Measurements from ENCODE around the gene TUFT1.

Gene TUFT1

GRCh38 chr1:151574575-151575529 is 34.7 kb downstream of the TUFT1 start:
- H3K27ac ChIP-seq: no peak overlapping the region
- no peak overlapping the region for H3K4me3 ChIP-seq
- no peak for DNase-seq (ENCODE audit: low spot score)
- no peak for TF ChIP-seq CTCF (IDR thresholded peaks at IDR 0.05)

GRCh38 chr1:151577173-151577572 is 37.1 kb downstream of the TUFT1 start:
- Histone ChIP-seq H3K4me3 (no peak overlapping the region), H3K27ac (no peak overlapping the region)
- DNase-seq (ENCODE audit: low spot score): no peak
- no peak for TF ChIP-seq CTCF (IDR thresholded peaks at IDR 0.05)

GRCh38 chr1:151578941-151579340 is 38.8 kb downstream of the TUFT1 start:
- TF ChIP-seq CTCF (IDR thresholded peaks at IDR 0.05): no peak
- H3K27ac ChIP-seq: no peak overlapping the region
- no peak overlapping the region for H3K4me3 ChIP-seq
- no peak for DNase-seq (ENCODE audit: low spot score)

GRCh38 chr1:151579436-151580225 is 39.5 kb downstream of the TUFT1 start:
- no peak for TF ChIP-seq CTCF (IDR thresholded peaks at IDR 0.05)
- H3K27ac ChIP-seq: no peak overlapping the region
- no peak overlapping the region for H3K4me3 ChIP-seq
- no peak for DNase-seq (ENCODE audit: low spot score)

- Histone ChIP-seq H3K27ac (no peak overlapping the region), H3K4me3 (no peak overlapping the region)
- TF ChIP-seq CTCF (IDR thresholded peaks at IDR 0.05): no peak
- no peak for DNase-seq (ENCODE audit: low spot score)
Measured at GRCh38 chr1:151581451-151581850, 41.3 kb downstream of the TUFT1 start.

GRCh38 chr1:151581921-151582320 is 41.8 kb downstream of the TUFT1 start:
- DNase-seq (ENCODE audit: low spot score): no peak
- Histone ChIP-seq H3K4me3 (no peak overlapping the region), H3K27ac (no peak overlapping the region)
- no peak for TF ChIP-seq CTCF (IDR thresholded peaks at IDR 0.05)
